Thoracic aorta (tissue), 2 donors: ENCODE results near the gene R3HDM2. TPM values are rescaled to one million over a fixed set of nuclear protein-coding genes. Genes with fewer than 3 reads are reported as not detected.

Experiments used
- ATAC-seq: fragments of 150-250 bp; one replicate; pipeline ENCODE4 v1.8.0; 2017; ENCODE audit warnings: low read depth; ENCODE audit not compliant: insufficient number of reproducible peaks, low FRiP score
- DNase-seq: peaks from one replicate; pipeline ENCODE4 v3.0.0-alpha.2; 2020; ENCODE audit warnings: low spot score
- H3K27ac ChIP-seq, 2 donors: fragments of 200-600 bp; sonication (generic); 1 replicate in 1 of 2; 2 replicates in 1 of 2; pipeline ENCODE4 v1.5.1; 2016; ENCODE audit warnings: mild to moderate bottlenecking in 2 of 2, moderate library complexity in 2 of 2
- H3K27me3 ChIP-seq: fragments of 200-600 bp; sonication (generic); replicated peaks from 2 replicates; pipeline ENCODE4 v1.6.0; 2016; ENCODE audit warnings: mild to moderate bottlenecking; ENCODE audit not compliant: insufficient read depth
- H3K36me3 ChIP-seq: fragments of 200-600 bp; sonication (generic); one replicate; pipeline ENCODE4 v1.5.1; 2016
- H3K4me1 ChIP-seq, 2 donors: fragments of 200-600 bp; sonication (generic); 1 replicate in 1 of 2; 2 replicates in 1 of 2; pipeline versions ENCODE4 v1.5.1 to v1.6.0; 2016; ENCODE audit warnings: low read depth in 2 of 2, mild to moderate bottlenecking in 1 of 2; ENCODE audit not compliant: control insufficient read depth in 1 of 2
- H3K4me3 ChIP-seq: fragments of 200-600 bp; sonication (generic); 2 replicates; pipeline ENCODE4 v1.5.1; 2016; ENCODE audit warnings: mild to moderate bottlenecking
- H3K9me3 ChIP-seq: fragments of 200-600 bp; sonication (generic); 2 replicates; pipeline ENCODE4 v1.5.1; 2016
- CTCF ChIP-seq: fragments of 200-600 bp; sonication (generic); IDR thresholded peaks from one replicate; pipeline ENCODE4 v1.5.1; 2019; ENCODE audit warnings: antibody characterized with exemption
- total RNA-seq, 2 donors: library from RNA; depleted of rRNA; stranded (reverse); fragments of >200 nt; gene quantifications; one replicate each; pipeline versions ENCODE4 v1.1.0 to v1.2.3, GENCODE V29; 2016

The R3HDM2 gene
- total RNA-seq, 2 donors from 2014 or later: 26.5 to 62.4 TPM

GRCh38 chr12:57238854-57239554 lies 191.8 kb downstream of the R3HDM2 start:
- ATAC-seq: peak; percentile 61
- H3K9me3 ChIP-seq: no peaks in the 10 kb centered on the region
- TF ChIP-seq CTCF: peak; percentile 100
- no peak overlapping the region for H3K27ac ChIP-seq
- H3K27me3 ChIP-seq: peaks cover 18% of the 10 kb centered on the region
- DNase-seq: peak; percentile 47
- H3K4me1 ChIP-seq: peaks cover 33 to 63% of the 10 kb centered on the region in 2 donors
- no peaks in the 10 kb centered on the region for H3K36me3 ChIP-seq
- peak overlapping the region; percentile 81 for H3K4me3 ChIP-seq

GRCh38 chr12:57237932-57238853 lies 192.7 kb downstream of the R3HDM2 start:
- peaks cover 28 to 56% of the 10 kb centered on the region in 2 donors for H3K4me1 ChIP-seq
- peaks cover 6% of the 10 kb centered on the region for H3K36me3 ChIP-seq
- no peak for TF ChIP-seq CTCF
- DNase-seq: no peak
- H3K27ac ChIP-seq: no peak overlapping the region
- no peaks in the 10 kb centered on the region for H3K9me3 ChIP-seq
- no peak for ATAC-seq
- H3K27me3 ChIP-seq: peaks cover 18% of the 10 kb centered on the region
- H3K4me3 ChIP-seq: peak overlapping the region; percentile 81

- ATAC-seq (no peak), DNase-seq (no peak)
- Histone ChIP-seq H3K36me3 (peaks cover 13% of the 10 kb centered on the region), H3K9me3 (no peaks in the 10 kb centered on the region), H3K27ac (no peak overlapping the region), H3K4me3 (no peak overlapping the region), H3K4me1 (peaks cover 21 to 49% of the 10 kb centered on the region in 2 donors), H3K27me3 (peaks cover 18% of the 10 kb centered on the region)
- TF ChIP-seq CTCF: no peak
Observed at GRCh38 chr12:57237596-57237931, 193.3 kb downstream of the R3HDM2 start.

- no peaks in the 10 kb centered on the region for H3K9me3 ChIP-seq
- no peak for ATAC-seq
- H3K4me3 ChIP-seq: peak overlapping the region; percentile 47
- H3K4me1 ChIP-seq: peaks cover 17 to 44% of the 10 kb centered on the region in 2 donors
- DNase-seq: no peak
- TF ChIP-seq CTCF: no peak
- H3K36me3 ChIP-seq: peaks cover 18% of the 10 kb centered on the region
- H3K27ac ChIP-seq: peak overlapping the region in 1 of 2 donors; percentile 67
- peaks cover 18% of the 10 kb centered on the region for H3K27me3 ChIP-seq
Observed at GRCh38 chr12:57236925-57237595, 193.8 kb downstream of the R3HDM2 start.
